ENCODE results near the gene TMEM51.

Gene TMEM51

GRCh38 chr1:15178571-15179484 is 25.3 kb downstream of the TMEM51 start:
- H3K79me1 ChIP-seq (ENCODE audit: low read length), result no peaks in the 10 kb centered on the region
- no peak overlapping the region for H2AK5ac ChIP-seq (ENCODE audit: low read length)
- H2BK12ac ChIP-seq (ENCODE audit: low read length), result no peak overlapping the region
- no peak overlapping the region for H2BK120ac ChIP-seq (ENCODE audit: insufficient read depth, low read length, poor library complexity)
- no peak overlapping the region for H3K4me3 ChIP-seq (ENCODE audit: low read depth, low read length)
- no peak overlapping the region for H3K9ac ChIP-seq (ENCODE audit: low read length)
- H3K9me3 ChIP-seq (ENCODE audit: insufficient read depth, low read depth, low read length), result no peaks in the 10 kb centered on the region
- no peak overlapping the region for H3K23ac ChIP-seq (ENCODE audit: low read length)
- H3K14ac ChIP-seq (ENCODE audit: low read length), result no peak overlapping the region
- no peaks in the 10 kb centered on the region for H3K36me3 ChIP-seq (ENCODE audit: control insufficient read depth in 1 of 2, insufficient read depth in 2 of 2, low read length in 2 of 2)
- no CpG with 5 or more reads among the region's 9 CpGs for WGBS (ENCODE audit: extremely low coverage, insufficient coverage, insufficient read length)
- H4K91ac ChIP-seq (ENCODE audit: low read depth, low read length), result no peak overlapping the region
- H3K18ac ChIP-seq (ENCODE audit: low read length), result no peak overlapping the region
- H4K8ac ChIP-seq (ENCODE audit: low read depth, low read length), result no peak overlapping the region
- H3K27ac ChIP-seq (ENCODE audit: low read depth, low read length), result no peak overlapping the region
- H3K4me1 ChIP-seq (ENCODE audit: control insufficient read depth in 1 of 2, insufficient read depth in 2 of 2, low read length in 2 of 2), result peaks cover 0 to 3% of the 10 kb centered on the region in 2 experiments
- H3K79me2 ChIP-seq (ENCODE audit: control insufficient read depth, insufficient read depth, low read length, poor library complexity), result no peaks in the 10 kb centered on the region
- no peak overlapping the region for H2AFZ ChIP-seq (ENCODE audit: insufficient read depth, low read length, poor library complexity)
- no peak overlapping the region for H2BK5ac ChIP-seq (ENCODE audit: low read depth, low read length, poor library complexity)
- no peak overlapping the region for H3K4me2 ChIP-seq (ENCODE audit: low read length)
- no peak overlapping the region for H3K4ac ChIP-seq (ENCODE audit: low read depth, low read length)
- H4K12ac ChIP-seq (ENCODE audit: low read depth, low read length), result no peak overlapping the region
- H3K27me3 ChIP-seq (ENCODE audit: insufficient read depth, low read length), result no peaks in the 10 kb centered on the region
- peak in 1 of 2 donors; percentile 53 for DNase-seq

- Histone ChIP-seq H3K4me2 (ENCODE audit: low read length) (no peak overlapping the region), H4K12ac (ENCODE audit: low read depth, low read length) (no peak overlapping the region), H3K23ac (ENCODE audit: low read length) (no peak overlapping the region), H3K9me3 (ENCODE audit: insufficient read depth, low read depth, low read length) (no peaks in the 10 kb centered on the region), H3K27ac (ENCODE audit: low read depth, low read length) (no peak overlapping the region), H3K36me3 (ENCODE audit: control insufficient read depth in 1 of 2, insufficient read depth in 2 of 2, low read length in 2 of 2) (no peaks in the 10 kb centered on the region), H4K8ac (ENCODE audit: low read depth, low read length) (no peak overlapping the region), H3K79me2 (ENCODE audit: control insufficient read depth, insufficient read depth, low read length, poor library complexity) (no peaks in the 10 kb centered on the region), H3K9ac (ENCODE audit: low read length) (no peak overlapping the region), H2AFZ (ENCODE audit: insufficient read depth, low read length, poor library complexity) (no peak overlapping the region), H3K4me1 (ENCODE audit: control insufficient read depth in 1 of 2, insufficient read depth in 2 of 2, low read length in 2 of 2) (peaks cover 0 to 1% of the 10 kb centered on the region in 2 experiments), H3K14ac (ENCODE audit: low read length) (no peak overlapping the region), H3K27me3 (ENCODE audit: insufficient read depth, low read length) (no peaks in the 10 kb centered on the region), H3K79me1 (ENCODE audit: low read length) (no peaks in the 10 kb centered on the region), H2BK5ac (ENCODE audit: low read depth, low read length, poor library complexity) (no peak overlapping the region), H2BK120ac (ENCODE audit: insufficient read depth, low read length, poor library complexity) (no peak overlapping the region), H4K91ac (ENCODE audit: low read depth, low read length) (no peak overlapping the region), H3K4ac (ENCODE audit: low read depth, low read length) (no peak overlapping the region), H3K4me3 (ENCODE audit: low read depth, low read length) (no peak overlapping the region), H2BK12ac (ENCODE audit: low read length) (no peak overlapping the region), H3K18ac (ENCODE audit: low read length) (no peak overlapping the region), H2AK5ac (ENCODE audit: low read length) (no peak overlapping the region)
- DNase-seq, result no peak
- no CpG with 5 or more reads among the region's 8 CpGs for WGBS (ENCODE audit: extremely low coverage, insufficient coverage, insufficient read length)
Observed at GRCh38 chr1:15179485-15179883, 25.9 kb downstream of the TMEM51 start.

GRCh38 chr1:15180189-15180588 is 26.6 kb downstream of the TMEM51 start:
- H3K14ac ChIP-seq (ENCODE audit: low read length), result no peak overlapping the region
- peaks cover 0 to 1% of the 10 kb centered on the region in 2 experiments for H3K4me1 ChIP-seq (ENCODE audit: control insufficient read depth in 1 of 2, insufficient read depth in 2 of 2, low read length in 2 of 2)
- H3K4ac ChIP-seq (ENCODE audit: low read depth, low read length), result no peak overlapping the region
- H2AK5ac ChIP-seq (ENCODE audit: low read length), result no peak overlapping the region
- no peak overlapping the region for H3K4me2 ChIP-seq (ENCODE audit: low read length)
- H2AFZ ChIP-seq (ENCODE audit: insufficient read depth, low read length, poor library complexity), result no peak overlapping the region
- H3K79me2 ChIP-seq (ENCODE audit: control insufficient read depth, insufficient read depth, low read length, poor library complexity), result no peaks in the 10 kb centered on the region
- H3K27me3 ChIP-seq (ENCODE audit: insufficient read depth, low read length), result no peaks in the 10 kb centered on the region
- no peak overlapping the region for H3K18ac ChIP-seq (ENCODE audit: low read length)
- no peak overlapping the region for H2BK120ac ChIP-seq (ENCODE audit: insufficient read depth, low read length, poor library complexity)
- DNase-seq, result no peak
- H3K27ac ChIP-seq (ENCODE audit: low read depth, low read length), result no peak overlapping the region
- H4K91ac ChIP-seq (ENCODE audit: low read depth, low read length), result no peak overlapping the region
- no peaks in the 10 kb centered on the region for H3K9me3 ChIP-seq (ENCODE audit: insufficient read depth, low read depth, low read length)
- no peaks in the 10 kb centered on the region for H3K79me1 ChIP-seq (ENCODE audit: low read length)
- no peaks in the 10 kb centered on the region for H3K36me3 ChIP-seq (ENCODE audit: control insufficient read depth in 1 of 2, insufficient read depth in 2 of 2, low read length in 2 of 2)
- no peak overlapping the region for H4K12ac ChIP-seq (ENCODE audit: low read depth, low read length)
- no peak overlapping the region for H3K4me3 ChIP-seq (ENCODE audit: low read depth, low read length)
- H4K8ac ChIP-seq (ENCODE audit: low read depth, low read length), result no peak overlapping the region
- H2BK5ac ChIP-seq (ENCODE audit: low read depth, low read length, poor library complexity), result no peak overlapping the region
- H3K9ac ChIP-seq (ENCODE audit: low read length), result no peak overlapping the region
- no peak overlapping the region for H2BK12ac ChIP-seq (ENCODE audit: low read length)
- no CpG with 5 or more reads among the region's 7 CpGs for WGBS (ENCODE audit: extremely low coverage, insufficient coverage, insufficient read length)
- H3K23ac ChIP-seq (ENCODE audit: low read length), result no peak overlapping the region

- Histone ChIP-seq H3K79me2 (ENCODE audit: control insufficient read depth, insufficient read depth, low read length, poor library complexity) (no peaks in the 10 kb centered on the region), H2BK12ac (ENCODE audit: low read length) (no peak overlapping the region), H2AFZ (ENCODE audit: insufficient read depth, low read length, poor library complexity) (no peak overlapping the region), H2BK120ac (ENCODE audit: insufficient read depth, low read length, poor library complexity) (no peak overlapping the region), H3K36me3 (ENCODE audit: control insufficient read depth in 1 of 2, insufficient read depth in 2 of 2, low read length in 2 of 2) (no peaks in the 10 kb centered on the region), H3K4me3 (ENCODE audit: low read depth, low read length) (no peak overlapping the region), H4K91ac (ENCODE audit: low read depth, low read length) (no peak overlapping the region), H3K79me1 (ENCODE audit: low read length) (no peaks in the 10 kb centered on the region), H3K4me2 (ENCODE audit: low read length) (no peak overlapping the region), H3K14ac (ENCODE audit: low read length) (no peak overlapping the region), H3K27ac (ENCODE audit: low read depth, low read length) (no peak overlapping the region), H2AK5ac (ENCODE audit: low read length) (no peak overlapping the region), H2BK5ac (ENCODE audit: low read depth, low read length, poor library complexity) (no peak overlapping the region), H3K4ac (ENCODE audit: low read depth, low read length) (no peak overlapping the region), H3K18ac (ENCODE audit: low read length) (no peak overlapping the region), H3K4me1 (ENCODE audit: control insufficient read depth in 1 of 2, insufficient read depth in 2 of 2, low read length in 2 of 2) (peaks cover 0 to 1% of the 10 kb centered on the region in 2 experiments), H4K8ac (ENCODE audit: low read depth, low read length) (no peak overlapping the region), H3K27me3 (ENCODE audit: insufficient read depth, low read length) (no peaks in the 10 kb centered on the region), H3K23ac (ENCODE audit: low read length) (no peak overlapping the region), H3K9ac (ENCODE audit: low read length) (no peak overlapping the region), H3K9me3 (ENCODE audit: insufficient read depth, low read depth, low read length) (no peaks in the 10 kb centered on the region), H4K12ac (ENCODE audit: low read depth, low read length) (no peak overlapping the region)
- no CpG with 5 or more reads among the region's 8 CpGs for WGBS (ENCODE audit: extremely low coverage, insufficient coverage, insufficient read length)
- no peak for DNase-seq
Observed at GRCh38 chr1:15180945-15181523, 27.5 kb downstream of the TMEM51 start.
